ENCODE measurements around the gene SEC61A1.

Gene SEC61A1

DNA sequence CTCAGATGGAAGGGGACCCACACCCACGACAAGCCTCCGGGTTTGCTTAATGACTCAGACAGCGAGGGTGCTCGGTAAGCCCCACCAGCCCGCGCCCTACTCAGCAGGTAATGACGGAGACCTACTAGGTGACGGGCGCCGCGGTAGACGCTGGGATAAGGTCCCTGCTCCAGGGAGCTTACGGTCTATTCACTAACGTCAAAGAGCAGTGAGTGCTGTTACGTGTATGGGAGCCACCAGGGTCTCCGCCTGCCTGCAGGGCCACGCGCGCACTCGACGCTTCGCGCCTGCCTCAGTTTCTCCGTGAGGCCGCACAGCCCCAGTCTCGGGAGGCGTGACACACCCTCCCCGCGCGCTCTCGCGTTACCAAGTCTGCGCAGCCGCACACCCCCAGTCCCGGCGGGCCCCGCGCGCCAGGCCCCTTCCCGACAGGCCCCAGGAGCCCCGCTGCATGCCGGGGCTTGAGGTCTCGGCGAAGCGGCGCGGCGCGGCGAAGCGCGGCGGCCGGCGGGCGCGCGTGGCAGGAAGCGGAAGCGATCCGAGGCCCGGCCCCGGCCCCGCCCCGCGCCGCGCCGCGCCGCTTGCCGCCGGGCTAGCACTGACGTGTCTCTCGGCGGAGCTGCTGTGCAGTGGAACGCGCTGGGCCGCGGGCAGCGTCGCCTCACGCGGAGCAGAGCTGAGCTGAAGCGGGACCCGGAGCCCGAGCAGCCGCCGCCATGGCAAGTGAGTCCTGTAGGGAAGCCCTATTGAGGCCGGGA lies at the start of gene SEC61A1:
SEC61A1 (plus strand) TSS at position 601 of the 758 bp plus-strand sequence; CDS start at position 717, 116 bp downstream.
- DNase-seq, result peak; percentile 82

GRCh38 chr3:128004661-128005060 lies 47.6 kb upstream of the SEC61A1 start:
- DNase-seq, result no peak

- no peak for DNase-seq
These were observed 45.9 kb upstream of the SEC61A1 start for GRCh38 chr3:128006061-128007032.

GRCh38 chr3:128007033-128007424 lies 45.2 kb upstream of the SEC61A1 start:
- no peak for DNase-seq

DNA sequence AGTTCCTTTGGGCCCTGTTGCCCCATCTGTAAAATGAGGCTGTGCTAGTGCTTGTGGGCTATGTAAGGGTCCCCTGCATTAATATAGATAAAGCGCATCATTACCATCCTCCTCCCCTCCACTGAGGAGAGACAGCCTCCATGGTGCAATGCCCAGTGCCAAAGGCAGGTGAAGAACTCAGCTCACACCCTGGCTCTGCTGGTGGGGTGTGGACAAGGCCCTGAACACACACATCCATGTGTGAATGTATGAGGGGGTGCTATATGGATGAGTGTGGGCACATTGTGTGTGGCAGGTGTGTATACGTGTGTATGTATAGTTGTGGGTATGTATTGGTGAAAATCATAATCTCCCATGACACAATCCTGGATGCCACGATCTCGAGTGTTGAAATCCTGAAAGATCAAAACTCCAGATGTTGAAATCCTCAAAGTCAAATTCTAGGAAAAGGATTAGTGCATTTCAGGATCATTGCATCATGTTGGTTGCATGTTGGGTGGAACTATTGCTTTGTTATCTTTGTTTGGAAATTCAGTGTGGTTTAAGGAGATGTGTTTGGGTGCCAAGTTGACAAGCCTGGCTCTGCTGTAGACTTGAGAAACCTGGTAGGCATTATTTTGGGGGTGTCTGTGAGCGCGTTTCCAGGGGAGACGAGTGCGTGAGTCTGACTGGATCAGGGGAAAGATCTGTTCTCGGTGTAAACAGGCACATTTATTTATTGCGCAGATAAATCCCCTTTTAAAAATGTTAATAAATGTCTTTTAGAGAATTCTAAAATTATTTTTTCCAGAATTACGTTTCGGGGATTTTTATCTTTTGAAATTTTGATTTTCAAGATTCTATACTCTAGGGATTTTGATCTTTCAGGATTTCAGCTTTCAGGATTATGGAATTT lies 42.0 kb upstream of the SEC61A1 start:
- DNase-seq, result no peak

- no peak for DNase-seq
These were observed 41.1 kb upstream of the SEC61A1 start for GRCh38 chr3:128011140-128011539.

DNA sequence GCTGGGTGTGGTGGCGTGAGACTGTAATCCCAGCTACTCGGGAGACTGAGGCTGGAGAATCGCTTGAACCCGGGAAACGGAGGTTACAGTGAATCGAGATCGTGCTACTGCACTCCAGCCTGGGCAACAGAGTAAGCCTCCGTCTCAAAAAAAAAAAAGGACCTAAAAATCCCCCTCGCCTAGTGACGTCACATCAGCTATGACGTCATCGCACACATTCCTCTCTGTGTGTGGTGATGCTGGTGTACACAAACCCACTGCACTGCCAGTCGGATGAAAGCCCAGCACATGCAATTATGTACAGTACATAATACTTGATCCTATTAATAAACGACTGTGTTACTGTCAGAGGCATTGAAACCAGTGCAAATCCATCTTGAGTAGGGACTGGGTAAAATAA lies 40.2 kb upstream of the SEC61A1 start:
- DNase-seq, result no peak

- DNase-seq, result no peak
These were observed 37.7 kb upstream of the SEC61A1 start for GRCh38 chr3:128014548-128014947.

DNA sequence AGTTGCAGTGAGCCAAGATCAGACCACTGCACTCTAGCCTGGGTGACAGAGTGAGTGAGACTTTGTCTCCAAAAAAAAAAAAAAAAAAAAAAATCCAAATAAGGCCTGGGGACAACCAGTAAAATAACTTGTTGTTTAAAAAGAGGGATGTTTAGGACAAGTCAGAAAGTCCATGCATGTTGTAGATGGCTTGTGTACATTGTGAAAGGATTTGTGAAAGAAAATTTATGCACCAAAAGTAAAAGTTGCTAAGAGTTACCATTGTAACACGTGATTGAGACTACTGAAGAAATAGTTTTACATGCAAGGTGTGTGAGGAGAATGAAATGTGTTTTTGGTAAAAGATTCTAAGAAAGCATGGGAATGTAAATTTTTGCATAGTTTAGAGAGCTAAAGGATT lies 35.7 kb upstream of the SEC61A1 start:
- no peak for DNase-seq

DNA sequence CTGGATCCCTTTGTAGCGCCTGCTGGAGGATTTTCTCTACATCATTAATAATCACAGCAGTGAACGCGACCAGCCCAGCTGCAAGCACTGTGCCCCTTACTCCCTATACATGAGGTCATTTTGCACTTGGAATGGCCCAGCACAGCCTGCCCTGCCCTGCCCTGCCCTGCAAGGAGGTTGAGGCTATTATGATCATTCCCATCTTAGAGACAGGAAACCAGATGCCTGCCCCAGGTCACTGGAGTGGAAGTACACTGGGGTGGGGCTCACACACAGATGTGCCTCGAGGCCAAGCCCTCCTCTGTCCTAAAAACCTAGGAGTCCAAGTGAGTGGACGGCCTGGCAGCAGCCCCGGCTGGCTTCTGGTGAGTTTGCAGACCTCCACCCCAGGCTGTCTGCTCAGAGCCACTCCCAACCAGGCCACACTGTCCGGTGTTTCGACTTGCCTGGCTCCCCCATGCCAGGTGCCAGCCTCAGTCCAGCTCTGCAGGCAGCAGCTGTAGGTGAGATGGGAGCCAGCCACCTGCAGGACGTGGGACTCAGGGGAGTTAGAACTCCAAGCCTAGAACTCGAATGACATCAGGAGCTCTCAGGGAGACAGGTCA lies 30.4 kb upstream of the SEC61A1 start:
- no peak for DNase-seq

DNA sequence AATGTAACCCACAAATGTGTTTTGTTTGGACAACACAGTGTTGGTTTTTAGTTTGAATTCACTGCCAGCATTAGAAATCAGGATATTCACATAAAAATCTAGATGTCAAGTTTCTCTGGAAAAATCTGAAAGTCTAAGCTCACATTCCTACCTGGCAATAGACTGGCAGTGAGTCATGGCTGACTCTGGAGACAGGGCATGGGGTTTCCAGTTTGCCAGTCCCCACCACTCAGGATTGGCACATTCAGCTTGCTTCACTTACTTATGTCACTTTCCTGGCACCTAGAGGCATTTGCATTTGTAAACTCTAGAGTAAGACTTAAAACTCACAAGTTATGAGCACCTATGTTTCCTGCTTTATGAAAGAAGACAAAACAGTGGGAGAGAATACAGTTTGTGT lies 19.1 kb upstream of the SEC61A1 start:
- no peak for DNase-seq

GRCh38 chr3:128036119-128036518 lies 16.1 kb upstream of the SEC61A1 start:
- no peak for DNase-seq

- DNase-seq, result no peak
These were observed 12.2 kb upstream of the SEC61A1 start for GRCh38 chr3:128040041-128040440.

DNA sequence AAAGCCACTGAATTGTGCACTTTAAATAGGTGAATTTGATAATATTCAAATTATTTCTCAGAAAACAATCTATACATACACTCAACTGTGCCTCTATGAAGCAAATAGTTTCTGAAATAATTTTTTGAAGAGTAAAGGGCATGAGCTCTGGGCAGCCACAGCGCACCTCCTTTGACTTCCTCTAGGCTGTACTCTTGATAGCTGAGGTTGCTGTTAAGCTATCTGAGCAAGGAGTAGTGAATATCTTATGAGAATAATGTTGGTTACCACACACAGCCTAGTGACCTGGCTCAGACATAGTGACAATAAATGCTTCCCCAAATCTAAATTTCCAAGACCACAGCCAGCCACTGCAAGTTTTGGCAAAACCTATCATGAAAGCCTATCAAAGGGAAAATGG lies 11.6 kb upstream of the SEC61A1 start:
- DNase-seq, result no peak

GRCh38 chr3:128041344-128041743 lies 10.9 kb upstream of the SEC61A1 start:
- no peak for DNase-seq

DNA sequence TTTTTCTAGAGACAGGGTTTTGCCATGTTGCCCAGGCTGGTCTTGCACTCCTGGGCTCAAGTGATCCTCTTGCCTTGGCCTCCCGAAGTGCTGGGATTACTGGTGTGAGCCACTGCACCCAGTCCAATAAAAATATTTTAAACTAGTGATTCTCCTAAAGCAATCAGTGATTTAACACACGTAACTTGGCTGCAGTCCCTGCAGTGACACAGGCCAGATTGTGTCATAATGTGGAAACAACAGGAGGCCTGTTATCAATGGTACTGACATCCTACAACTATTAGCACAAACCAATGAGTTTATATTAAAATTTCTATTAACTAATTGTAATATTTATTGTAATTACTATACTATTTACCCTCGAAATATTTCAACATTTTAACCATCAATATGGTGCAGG lies 1.6 kb upstream of the SEC61A1 start:
- no peak for DNase-seq

- no peak for DNase-seq
These were observed 789 bp upstream of the SEC61A1 start for GRCh38 chr3:128051459-128051836.

DNA sequence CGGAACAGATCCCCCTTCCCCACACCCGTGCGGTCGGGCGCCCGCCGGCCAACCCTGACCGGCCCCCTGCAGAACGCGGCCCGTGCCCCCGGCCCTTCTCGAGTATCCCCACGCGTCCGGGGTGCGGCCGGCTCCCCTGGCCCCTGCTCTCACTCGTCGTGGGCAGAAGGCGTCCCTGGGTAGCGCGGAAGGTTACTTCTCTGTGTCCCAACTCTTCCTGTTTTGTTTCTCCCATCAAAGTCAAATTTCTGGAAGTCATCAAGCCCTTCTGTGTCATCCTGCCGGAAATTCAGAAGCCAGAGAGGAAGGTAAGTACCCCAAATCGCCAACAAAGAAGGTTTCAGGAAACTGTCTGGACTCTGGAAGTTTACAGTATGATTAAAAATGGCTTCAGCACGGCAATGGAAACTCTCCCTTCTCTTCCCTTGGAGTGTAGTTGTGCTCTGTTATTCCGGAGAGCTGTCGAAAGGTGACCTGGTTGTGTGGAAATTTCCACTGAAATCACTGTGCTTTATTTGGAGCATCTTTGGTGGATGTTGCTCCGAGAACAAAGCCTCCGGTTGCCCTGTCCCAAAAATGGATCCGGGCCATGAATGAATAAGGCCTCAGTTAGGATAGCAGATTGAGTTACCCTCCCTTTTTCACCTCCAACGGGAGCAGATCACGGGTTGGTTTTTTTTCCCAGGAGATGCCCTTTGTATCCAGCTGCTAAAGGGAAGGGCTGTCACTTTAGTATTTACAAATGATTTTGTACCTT lies 536 bp downstream of the SEC61A1 start:
- DNase-seq, result no peak

- DNase-seq, result no peak
These were observed 1.4 kb downstream of the SEC61A1 start for GRCh38 chr3:128053614-128054013.

DNA sequence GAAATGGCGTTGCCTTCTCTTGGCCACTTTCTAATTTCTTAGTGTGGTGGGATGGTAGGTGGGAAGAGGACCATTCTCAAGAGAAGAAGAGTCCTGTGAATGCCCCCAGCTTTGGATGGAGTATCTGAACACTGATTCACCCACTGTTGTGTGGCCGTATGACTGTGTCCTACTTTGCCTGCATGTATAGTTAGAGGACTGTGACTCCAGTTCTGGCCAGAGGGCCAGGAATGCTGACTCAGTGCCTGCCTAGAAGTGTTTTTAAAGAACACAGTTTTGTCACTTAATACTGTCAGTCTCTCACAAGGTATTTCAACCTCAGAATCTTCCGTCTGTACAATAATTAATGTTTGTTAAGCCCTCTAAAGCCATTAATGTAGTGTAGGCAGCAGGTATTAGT lies 2.1 kb downstream of the SEC61A1 start:
- no peak for DNase-seq

DNA sequence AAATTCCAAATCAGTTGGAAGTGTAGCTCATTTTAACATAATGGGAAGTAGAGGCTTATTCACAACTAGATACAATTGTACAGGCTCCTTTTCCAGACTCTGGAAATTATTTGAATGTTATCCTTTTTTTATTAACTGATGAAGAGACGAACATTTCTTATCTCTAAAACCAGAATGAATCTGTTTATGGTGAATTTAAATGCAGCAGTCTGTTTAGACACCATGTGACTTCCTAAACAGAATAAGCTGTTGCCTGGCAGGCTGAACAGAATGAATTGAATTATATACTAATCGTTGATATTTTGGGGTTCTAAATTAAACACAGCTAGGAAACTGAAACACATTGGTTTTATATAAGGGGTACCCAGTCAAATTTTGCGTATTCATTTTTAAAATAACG lies 4.0 kb downstream of the SEC61A1 start:
- no peak for DNase-seq

Measured in NCI-H1048 (cell line).